Activated T-helper 1 cell treated with Interleukin-2 at 50 U/mL for 16 hours (primary cell): ENCODE measurements around the gene RPS27.
"Not testable (repeated sequence)": the region's sequence is repeated elsewhere in the genome, so short reads cannot be mapped to it uniquely, and the experiment has no call there.

Experiments used
- DNase-seq: peaks from one replicate; pipeline ENCODE4 v3.0.0-alpha.2; 2020; ENCODE audit warnings: low read depth

Gene RPS27

DNA sequence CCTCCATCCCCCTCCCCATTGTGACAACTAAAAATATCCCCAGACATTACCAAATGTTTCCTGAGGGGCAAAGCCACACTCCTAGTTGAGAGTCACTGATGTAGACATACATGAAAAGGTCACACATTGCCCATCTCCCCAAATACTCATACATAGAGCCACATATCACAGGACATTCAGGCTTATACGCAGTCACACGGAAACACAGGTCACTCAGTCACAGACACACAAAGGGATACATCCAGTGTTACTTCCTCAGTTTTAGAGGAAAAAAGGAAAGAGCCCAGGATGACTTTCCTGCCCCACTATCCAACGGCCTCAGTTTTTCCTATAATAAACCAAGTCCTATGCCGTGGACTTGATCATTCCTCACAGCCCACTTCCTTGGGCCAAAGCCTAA is 29.1 kb upstream of the RPS27 start:
- no peak for DNase-seq

DNA sequence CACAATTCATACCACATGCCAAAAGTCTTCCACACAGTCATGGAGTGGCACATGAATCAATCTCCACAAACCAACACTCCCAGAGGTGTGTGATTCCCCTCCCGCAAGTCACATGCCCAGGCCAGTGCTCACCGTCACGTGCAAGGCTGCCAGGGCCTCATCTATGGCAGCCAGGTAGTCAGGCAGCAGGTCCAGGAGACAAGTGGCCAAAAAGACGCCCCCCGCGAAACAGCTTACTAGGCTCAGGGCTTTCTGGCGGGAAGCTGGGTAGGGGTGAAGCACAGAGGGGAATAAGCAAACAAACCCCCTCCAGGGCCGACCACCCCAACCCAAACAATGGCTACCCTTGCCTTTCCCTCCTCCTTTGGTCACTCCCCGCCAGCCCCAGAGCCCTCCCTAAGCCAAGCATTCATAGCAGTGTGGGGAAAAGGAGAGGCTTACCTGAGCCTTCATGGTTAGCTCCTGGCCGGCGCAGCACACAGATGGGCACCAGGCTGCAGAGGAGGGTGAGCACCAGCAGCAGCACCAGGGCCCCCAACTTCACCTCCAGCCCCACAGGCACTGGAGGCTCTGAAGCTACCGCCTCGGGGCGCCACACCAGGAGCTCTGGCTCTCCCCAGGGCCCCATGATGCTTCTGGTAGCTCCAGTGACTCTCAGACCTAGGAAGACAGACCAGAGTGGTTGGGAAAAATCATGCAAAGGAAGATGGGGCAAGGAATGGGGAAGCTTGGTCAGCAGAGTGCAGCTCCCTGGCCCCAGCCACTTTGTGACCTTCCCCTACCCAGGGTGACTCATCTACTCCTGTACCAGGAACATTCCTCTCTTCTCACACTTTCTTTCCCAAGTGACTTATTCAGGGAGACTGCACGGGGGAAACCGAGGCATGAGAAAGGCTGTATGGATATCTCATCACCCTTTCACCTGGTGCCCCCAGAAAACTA is 28.2 kb upstream of the RPS27 start:
- no peak for DNase-seq

DNA sequence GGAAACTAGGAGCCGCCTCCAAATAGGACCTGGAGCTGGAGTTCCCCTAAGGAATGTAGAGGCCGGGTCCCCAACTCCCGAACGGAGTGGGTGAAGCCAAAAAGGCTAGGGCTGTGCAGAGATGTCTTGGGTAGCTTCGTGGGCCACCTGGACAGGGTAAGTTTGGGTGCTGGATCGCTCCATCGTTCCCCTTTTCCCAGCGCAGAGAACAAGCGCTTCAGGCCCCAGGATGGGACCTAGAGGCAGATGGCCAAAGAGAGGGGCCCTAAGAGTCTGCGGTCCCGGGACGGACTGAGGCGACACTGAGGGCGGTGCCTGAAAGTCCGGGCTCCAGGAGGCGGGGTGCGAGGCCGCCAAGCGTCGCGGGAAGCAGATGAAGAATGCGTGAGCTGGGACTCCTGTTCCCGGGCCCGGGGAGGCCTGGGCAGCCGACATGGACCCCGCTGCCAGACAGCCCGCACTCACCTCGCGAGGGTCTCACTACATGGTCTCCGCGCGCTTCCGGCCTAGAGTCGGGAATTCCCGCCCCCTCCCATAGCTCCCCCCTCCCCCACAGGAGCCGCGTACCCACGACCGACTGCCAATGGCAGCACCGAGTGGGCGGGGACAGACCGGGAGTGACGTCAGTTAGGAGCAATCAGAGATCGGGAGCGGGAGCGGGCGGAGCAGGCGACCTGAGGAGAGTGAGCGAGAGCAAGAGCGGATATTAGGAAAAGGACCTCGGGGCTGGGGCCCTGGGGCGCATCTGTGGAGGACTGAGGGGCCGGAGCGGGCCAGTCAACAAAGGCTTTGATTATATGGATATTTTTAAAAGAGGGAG is 27.3 kb upstream of the RPS27 start, which contains the start of gene SLC39A1:
Gene SLC39A1, minus strand, starts transcription at position 508 of the 820 bp plus-strand sequence. CDS start 822 bp downstream, outside the sequence.
- peak; percentile 85 for DNase-seq

DNA sequence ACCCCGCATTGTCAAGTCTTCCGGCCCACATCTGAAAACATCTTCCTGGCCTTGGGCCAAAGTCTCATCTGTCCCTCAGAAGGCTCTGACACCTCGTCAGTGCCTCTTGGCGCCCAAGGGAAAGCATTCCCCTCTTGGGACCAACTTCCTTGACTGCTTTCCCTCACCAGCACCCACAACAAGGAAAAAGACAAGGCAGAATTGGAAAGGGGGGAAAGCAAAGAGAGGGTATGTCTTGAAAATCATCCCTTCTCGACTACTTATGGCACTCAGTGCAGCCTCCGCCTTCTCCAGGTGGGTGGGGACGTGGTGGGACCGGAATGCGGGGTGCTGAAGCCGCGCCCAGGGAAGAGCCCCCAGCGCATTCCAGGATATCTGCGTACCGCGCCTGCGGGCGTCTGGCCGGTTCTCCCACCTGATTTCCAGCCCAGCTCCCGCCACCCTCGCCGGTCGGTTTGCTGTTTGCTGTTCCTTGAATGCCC is 26.7 kb upstream of the RPS27 start:
- no peak for DNase-seq

DNA sequence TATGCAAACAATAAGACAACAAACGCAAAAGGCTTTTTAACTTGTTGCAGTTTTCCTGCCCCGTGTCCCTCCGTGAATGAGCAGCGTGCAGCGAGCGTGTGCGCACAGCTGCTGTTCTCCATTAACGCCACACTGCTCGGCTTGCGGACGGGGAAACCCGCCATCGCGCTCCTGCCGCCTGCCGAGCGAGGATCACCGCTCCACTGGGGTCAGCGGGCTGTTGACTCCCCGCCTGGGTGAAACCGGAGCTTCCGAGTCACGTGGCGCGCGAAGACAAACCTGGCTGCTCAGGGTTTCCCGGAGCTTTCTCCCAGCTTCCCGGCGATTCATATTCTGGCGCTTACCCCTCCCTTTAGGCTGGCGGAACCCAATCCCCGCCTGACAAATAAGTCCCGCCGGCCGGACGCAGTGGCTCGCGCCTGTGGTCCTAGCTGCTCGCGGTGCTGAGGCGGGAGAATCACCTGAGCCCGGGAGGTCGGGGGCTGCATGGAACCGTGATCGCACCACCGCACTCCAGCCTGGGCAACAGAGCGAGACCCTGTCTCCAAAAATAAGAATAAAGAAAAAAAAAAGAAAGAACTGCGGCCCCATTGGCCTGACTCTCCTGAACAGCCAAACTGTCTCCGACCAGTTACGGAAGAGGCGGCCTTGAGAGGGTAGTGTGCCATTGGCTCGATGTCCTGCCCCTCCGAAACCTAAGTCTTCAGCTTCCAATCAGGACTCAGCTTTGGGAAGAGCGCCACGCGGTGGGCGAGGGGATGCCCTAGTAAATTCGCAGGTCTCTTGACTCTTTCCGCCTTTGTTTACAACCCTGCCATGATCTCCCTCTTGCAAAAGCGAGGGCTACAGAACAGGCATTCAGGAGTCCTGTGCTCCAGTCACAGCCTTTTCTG is 23.2 kb upstream of the RPS27 start, which contains the start of gene CREB3L4:
Gene CREB3L4, plus strand, starts transcription at position 796 of the 893 bp plus-strand sequence. CDS start 624 bp downstream, outside the sequence.
- peak; percentile 76 for DNase-seq

DNA sequence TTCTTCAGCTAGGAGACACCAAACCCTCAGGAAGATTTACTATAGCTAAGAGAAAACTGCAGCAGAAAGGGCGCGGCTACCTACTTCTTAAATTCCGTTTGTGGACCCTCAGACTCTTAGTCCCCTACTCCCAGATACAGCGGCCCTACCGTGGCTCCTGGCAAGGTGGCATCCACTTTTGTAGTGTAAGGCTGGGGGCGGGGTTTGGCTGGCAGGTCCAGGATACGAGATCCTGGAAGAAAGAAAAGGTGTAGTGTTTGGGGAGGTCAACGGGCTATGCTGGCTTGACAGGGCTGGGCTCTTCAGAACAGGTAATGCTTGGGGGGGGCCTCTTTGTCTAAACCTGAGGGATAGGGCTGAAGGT is 22.6 kb upstream of the RPS27 start:
- DNase-seq: no peak

DNA sequence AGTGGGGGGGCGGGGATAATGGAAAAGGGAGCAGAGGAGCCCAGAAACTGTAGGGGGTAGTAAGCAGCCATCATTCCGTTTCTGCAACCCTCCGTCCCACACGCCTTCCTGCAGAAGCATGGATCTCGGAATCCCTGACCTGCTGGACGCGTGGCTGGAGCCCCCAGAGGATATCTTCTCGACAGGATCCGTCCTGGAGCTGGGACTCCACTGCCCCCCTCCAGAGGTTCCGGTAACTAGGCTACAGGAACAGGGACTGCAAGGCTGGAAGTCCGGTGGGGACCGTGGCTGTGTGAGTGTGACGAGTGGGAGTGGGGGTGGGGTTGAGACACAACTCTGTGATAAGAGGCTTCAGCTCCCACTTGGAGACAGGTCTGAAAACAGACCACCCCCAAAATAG is 22.2 kb upstream of the RPS27 start:
- no peak for DNase-seq

DNA sequence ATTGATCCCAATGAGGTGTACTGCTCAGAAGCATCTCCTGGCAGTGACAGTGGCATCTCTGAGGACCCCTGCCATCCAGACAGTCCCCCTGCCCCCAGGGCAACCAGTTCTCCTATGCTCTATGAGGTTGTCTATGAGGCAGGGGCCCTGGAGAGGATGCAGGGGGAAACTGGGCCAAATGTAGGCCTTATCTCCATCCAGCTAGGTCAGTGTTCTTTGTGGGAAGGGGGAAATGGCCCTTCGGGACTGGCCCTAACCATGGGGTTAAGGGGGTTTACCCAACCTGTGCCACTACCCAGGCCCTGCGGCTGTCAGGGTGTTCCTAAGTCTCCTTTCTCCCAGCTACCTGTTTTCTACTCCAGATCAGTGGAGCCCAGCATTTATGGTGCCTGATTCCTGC is 21.6 kb upstream of the RPS27 start:
- DNase-seq: no peak

DNA sequence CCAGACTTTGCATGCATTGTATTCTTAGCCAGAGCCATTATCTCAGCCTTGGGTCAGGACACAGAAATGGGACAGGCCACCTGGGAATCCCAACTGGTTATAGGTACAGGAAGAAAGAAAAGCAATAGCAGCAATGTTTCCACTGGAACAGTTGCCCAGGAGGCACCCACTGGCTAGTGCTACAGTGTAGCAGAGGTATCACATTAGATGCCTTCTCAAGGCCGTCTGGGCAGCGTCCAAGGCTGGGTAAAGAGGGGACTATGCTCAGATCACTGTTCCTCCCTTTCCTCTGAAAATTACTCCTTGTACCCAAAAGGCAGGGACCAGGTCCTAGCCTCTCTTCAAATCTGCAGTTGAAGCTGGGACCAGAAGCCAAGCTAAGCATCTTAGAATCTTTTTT is 20.2 kb upstream of the RPS27 start:
- no peak for DNase-seq

DNA sequence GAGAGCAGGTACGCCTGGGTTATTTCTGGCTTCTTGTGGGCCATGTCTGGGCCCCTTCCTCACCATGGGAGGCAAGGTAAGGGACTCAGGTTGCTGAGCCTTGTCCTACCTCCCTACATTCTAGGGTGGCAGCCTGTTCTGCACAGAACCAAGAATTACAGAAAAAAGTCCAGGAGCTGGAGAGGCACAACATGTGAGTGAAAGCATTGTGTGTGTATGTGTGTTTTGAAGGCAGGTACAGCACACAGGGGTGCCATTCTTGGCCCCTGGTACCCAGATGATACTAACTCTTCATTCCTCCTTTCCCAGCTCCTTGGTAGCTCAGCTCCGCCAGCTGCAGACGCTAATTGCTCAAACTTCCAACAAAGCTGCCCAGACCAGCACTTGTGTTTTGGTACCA is 17.5 kb upstream of the RPS27 start:
- DNase-seq: no peak

DNA sequence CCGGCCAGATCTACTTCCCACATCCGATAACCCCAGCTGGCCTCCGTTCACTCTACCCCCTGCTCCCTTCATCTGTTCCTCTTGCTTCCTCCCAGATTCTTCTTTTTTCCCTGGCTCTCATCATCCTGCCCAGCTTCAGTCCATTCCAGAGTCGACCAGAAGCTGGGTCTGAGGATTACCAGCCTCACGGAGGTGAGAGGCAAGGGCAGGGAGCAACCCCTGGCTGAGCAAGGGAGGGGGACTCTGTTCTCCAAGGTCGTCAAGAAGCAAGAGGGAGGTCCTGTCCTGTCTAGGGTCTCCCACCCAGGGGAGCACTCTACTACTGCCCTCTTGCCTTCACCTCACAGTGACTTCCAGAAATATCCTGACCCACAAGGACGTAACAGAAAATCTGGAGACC is 17.0 kb upstream of the RPS27 start:
- no peak for DNase-seq

DNA sequence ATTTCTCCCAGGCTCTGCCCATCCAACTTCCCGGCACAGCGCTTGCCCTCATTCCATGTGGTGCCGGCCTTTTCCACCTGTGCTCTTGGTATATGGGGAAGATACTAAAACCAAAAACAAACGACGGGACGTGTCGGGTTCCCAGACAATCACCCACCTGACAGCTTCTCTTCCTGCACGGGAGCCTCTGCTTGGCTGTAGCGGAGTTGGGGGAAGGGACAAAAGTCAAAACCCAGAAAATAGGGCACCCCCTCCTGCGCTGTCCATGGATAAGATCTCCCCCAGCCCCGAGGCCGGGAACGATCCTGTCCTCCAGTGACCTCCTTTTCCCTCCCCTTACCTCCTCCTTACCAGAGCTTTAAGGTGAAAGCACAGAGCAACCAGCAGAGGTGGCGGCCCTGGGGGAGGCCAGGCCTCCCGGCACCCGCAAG is 13.7 kb upstream of the RPS27 start:
- no peak for DNase-seq

DNA sequence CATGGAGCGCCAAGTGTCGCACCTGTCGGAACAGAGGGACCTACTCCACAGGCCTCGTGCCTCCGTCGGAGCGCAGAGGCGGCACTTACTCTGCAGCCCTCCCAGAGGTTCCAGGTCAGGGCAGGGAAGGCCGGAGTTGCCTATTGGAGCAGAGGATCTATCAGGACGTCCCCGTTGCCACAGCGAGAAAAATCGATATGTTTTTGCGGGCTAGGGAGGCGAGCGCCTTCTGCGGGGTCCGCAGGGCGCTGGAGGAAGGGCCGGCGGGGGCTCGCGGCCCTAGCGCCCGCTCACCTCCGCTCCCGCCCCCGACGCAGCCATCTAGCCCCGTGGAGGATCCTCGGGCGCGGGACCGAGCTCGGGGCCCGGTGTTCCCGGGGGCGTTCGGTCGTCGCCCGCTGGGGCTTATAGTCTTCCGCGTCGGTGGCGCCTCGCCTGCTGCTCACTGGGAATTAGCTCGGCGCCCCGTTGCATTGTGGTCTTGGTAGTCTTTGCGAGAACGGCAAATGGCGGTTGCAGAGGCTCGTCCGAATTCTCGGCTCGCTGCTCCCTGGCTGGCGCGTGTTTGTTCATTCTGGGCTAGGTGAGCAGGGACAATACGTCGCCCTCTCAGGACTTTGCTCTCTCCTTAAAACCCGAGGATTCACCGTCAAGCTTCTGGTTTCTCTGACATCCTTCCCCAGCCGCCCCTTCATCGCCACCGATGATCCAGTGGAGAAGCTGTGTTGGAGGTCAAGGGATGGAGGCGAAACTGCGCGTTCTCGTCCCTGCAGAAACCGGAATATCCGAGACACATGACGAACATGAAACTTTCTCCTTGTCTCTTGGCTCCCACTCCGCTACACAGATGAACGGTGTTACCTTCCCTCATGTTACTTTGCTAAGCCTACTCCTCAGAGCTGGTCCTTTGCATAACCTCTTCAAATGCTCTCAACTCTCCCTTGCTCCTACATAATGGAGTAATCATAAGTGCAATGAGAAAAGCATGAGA is 13.0 kb upstream of the RPS27 start, which contains the start of gene JTB:
Gene JTB, minus strand, starts transcription at position 425 of the 991 bp plus-strand sequence. Its CDS starts 422 bp downstream, at position 3.
- peak; percentile 73 for DNase-seq

DNA sequence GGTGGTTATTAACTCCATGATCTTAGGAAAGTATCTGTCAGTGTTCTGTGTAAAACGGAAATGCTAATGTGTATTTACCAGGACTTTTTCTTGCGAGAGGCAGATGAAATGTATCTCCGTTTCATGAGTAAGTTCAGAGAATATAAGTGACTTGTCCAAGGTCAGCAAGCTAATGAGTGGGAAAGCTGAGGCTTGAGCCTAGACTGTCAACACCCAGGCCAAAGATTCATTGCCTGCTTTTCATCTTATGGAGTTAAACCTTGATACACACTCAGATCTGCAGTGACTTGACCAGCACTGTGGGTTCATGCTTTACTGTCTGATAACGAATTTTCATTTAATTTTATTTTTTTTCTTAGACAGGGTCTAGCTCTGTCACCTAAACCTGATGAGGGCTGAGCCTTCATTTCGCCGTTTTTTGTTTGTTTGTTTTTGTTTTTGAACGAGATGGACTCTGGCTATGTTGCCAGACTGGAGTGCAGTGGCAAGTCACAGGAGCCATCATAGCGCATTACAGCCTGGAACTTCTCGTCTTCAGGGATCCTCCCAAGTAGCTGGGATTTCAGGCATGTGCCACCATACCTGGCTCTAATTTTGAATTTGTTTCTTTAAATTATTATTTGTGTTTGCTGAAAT is 12.2 kb upstream of the RPS27 start:
- DNase-seq: no peak

DNA sequence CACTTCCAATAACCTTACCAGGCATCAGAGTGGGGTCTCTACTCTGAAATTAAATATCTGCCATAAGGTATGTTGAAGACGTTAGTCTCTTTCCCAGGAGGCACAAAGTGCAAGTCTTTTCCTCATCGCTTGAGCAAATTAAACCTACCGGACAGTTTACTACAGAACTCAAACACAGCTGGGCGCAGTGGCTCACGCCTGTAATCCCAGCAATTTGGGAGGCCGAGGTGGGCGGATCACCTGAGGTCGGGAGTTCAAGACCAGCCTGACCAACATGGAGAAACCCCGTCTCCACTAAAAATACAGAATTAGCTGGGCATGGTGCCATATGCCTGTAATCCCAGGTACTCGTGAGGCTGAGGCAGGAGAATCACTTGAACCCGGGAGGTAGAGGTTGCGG is 11.5 kb upstream of the RPS27 start:
- DNase-seq: not testable (repeated sequence)

DNA sequence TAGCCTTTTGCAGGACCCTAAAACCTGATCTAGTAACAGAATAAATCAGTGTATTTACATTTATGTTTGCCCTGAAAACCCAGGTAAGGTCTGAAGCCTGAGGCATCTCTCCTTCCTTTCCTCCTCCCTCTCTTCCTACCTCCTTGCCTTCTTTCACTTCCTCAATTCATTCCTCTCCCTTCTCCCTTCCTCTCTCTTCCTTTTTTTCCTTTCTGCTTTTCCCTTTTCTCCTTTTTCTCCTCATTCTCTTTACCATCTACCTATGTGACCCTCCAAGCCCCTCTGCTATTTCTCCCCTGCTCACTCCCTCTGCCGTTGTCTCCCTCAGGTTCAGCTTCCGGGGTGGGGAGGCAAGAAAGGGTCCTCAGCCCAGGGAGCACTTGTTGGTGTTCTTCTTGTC is 8.8 kb upstream of the RPS27 start:
- not testable (repeated sequence) for DNase-seq

DNA sequence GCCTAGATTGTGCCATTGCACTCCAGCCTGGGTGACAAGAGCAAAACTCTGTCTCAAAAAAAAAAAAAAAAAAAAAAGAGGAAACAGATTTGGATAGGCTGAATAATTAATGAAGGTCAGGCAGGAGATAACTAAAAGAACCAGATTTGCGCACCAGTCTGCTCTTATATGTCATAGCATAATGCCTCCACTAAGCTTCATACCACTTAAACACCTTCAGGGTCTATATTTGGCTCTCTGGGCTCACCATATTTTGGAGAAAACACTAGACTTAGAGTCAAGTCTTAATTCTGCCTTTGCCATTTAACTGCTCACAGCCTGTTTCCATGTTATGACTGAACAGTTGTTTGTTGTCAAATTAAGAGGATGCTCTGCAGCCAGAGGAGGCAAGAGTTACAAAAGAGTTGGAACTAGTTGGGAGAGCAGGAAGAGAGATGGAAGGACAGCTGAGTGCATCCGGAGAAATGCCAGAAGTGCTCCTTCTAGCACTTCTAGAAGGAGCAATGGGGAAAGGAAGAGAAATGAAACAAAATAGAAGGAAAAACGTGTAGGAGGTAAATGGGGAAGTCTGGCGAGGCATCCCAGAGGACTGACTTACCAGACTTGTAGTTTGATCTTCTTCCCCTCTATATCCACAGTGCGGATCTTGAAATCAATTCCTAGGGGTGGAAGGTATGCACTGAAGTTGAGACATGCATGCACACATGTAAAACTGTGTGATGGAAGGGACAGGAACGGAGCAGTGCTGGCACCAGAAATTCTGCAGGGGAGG is 6.3 kb upstream of the RPS27 start:
- no peak for DNase-seq

DNA sequence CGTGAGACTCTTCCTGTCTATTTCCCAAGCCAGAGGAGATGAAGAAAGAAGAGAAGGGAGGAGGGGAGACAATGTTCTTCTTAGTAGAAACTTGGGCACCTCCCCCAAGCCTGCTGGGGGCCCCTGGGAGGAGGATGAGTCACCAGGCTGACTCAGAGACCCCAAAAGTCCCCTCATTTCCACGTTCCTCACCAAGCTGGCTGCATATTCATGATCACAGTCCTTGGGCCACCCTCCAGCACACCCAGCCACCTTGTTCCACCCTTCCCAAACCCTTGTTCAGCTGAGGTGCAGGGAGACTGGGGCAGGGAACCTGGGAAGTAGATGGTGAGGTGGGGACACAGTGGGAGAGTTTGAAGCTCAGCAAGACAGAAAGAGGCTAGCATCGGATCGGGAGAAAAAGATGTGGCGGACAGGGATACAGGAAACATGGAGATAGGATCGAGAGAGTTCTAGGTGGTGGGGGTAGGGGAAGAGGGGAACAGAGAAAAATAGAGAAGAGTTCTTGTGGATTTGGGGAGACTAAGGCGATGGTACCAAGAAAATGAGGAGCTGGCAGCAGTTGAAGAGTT is 5.1 kb upstream of the RPS27 start:
- DNase-seq: no peak
